Left ventricle myocardium inferior (tissue), 1 donor: Measurements from ENCODE around the gene ADCY7. TPM values are rescaled to one million over a fixed set of nuclear protein-coding genes. Genes with fewer than 3 reads are reported as not detected.

ENCODE experiments used
- DNase-seq: peaks from one replicate; pipeline ENCODE4 v3.0.0-alpha.2; 2020
- H3K27ac ChIP-seq: fragments of 200-600 bp; replicated peaks from 2 replicates; pipeline ENCODE4 v1.8.0; 2021
- H3K27me3 ChIP-seq: fragments of 200-600 bp; 2 replicates; pipeline ENCODE4 v1.8.0; 2021; ENCODE audit warnings: low read depth
- H3K36me3 ChIP-seq: fragments of 200-600 bp; 2 replicates; pipeline ENCODE4 v1.8.0; 2021
- H3K4me1 ChIP-seq: fragments of 200-600 bp; 2 replicates; pipeline ENCODE4 v1.8.0; 2021
- H3K4me3 ChIP-seq: fragments of 200-600 bp; 2 replicates; pipeline ENCODE4 v1.8.0; 2021; ENCODE audit warnings: mild to moderate bottlenecking, moderate library complexity
- H3K9me3 ChIP-seq: fragments of 200-600 bp; replicated peaks from 2 replicates; pipeline ENCODE4 v1.8.0; 2021
- intact Hi-C: fragments of 100-400 bp; cut with micrococcal nuclease; formaldehyde crosslinking; loops from one replicate; pipeline ENCODE4 v1.11.0; 2022
- total RNA-seq: library from RNA; stranded (reverse); fragmentation: NEBNext Ultra II Directional; extraction: Animal tissue kit (Norgen Biotek cat#: 25700); gene quantifications from one replicate; pipeline ENCODE4 v1.2.1, GENCODE V29; 2021
- TF ChIP-seq, protein P1 (sequence below): fragments of 200-600 bp; IDR thresholded peaks from 2 replicates; pipeline ENCODE4 v1.8.0; 2021; ENCODE audit warnings: antibody characterized with exemption, mild to moderate bottlenecking, borderline replicate concordance
- donor health status: DM: no; HTN: yes; CAD: no; lungs with severe emphysema.

The ADCY7 gene
- total RNA-seq, 1 donor from 2014 or later: 9.7 TPM

GRCh38 chr16:50318796-50319578 is 52.6 kb downstream of the ADCY7 start:
- peaks cover 4% of the 10 kb centered on the region for H3K4me1 ChIP-seq
- intact Hi-C loops: no loop called here

GRCh38 chr16:50320310-50320709 is 54.0 kb downstream of the ADCY7 start:
- H3K36me3 ChIP-seq: peaks cover 86% of the 10 kb centered on the region

More at GRCh38 chr16:50318796-50319578, 52.6 kb downstream of the ADCY7 start:
- H3K4me3 ChIP-seq: no peak overlapping the region
- no peak for DNase-seq
- H3K9me3 ChIP-seq: no peaks in the 10 kb centered on the region
- TF ChIP-seq, protein P1, sequence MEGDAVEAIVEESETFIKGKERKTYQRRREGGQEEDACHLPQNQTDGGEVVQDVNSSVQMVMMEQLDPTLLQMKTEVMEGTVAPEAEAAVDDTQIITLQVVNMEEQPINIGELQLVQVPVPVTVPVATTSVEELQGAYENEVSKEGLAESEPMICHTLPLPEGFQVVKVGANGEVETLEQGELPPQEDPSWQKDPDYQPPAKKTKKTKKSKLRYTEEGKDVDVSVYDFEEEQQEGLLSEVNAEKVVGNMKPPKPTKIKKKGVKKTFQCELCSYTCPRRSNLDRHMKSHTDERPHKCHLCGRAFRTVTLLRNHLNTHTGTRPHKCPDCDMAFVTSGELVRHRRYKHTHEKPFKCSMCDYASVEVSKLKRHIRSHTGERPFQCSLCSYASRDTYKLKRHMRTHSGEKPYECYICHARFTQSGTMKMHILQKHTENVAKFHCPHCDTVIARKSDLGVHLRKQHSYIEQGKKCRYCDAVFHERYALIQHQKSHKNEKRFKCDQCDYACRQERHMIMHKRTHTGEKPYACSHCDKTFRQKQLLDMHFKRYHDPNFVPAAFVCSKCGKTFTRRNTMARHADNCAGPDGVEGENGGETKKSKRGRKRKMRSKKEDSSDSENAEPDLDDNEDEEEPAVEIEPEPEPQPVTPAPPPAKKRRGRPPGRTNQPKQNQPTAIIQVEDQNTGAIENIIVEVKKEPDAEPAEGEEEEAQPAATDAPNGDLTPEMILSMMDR: no peak
- H3K27me3 ChIP-seq: no peaks in the 10 kb centered on the region
- peaks cover 84% of the 10 kb centered on the region for H3K36me3 ChIP-seq
- H3K27ac ChIP-seq: no peak overlapping the region

GRCh38 chr16:50322333-50322732 is 56.0 kb downstream of the ADCY7 start:
- Histone ChIP-seq H3K27me3 (no peaks in the 10 kb centered on the region), H3K4me1 (no peaks in the 10 kb centered on the region), H3K9me3 (no peaks in the 10 kb centered on the region), H3K36me3 (peaks cover 84% of the 10 kb centered on the region), H3K4me3 (no peak overlapping the region), H3K27ac (no peak overlapping the region)
- no peak for DNase-seq
- intact Hi-C loops: no loop called here
- TF ChIP-seq, protein P1: no peak

More at GRCh38 chr16:50320310-50320709, 54.0 kb downstream of the ADCY7 start:
- DNase-seq: no peak
- H3K4me3 ChIP-seq: no peak overlapping the region
- H3K4me1 ChIP-seq: no peaks in the 10 kb centered on the region
- intact Hi-C loops: no loop called here
- H3K27ac ChIP-seq: no peak overlapping the region
- TF ChIP-seq, protein P1: no peak
- no peaks in the 10 kb centered on the region for H3K9me3 ChIP-seq
- no peaks in the 10 kb centered on the region for H3K27me3 ChIP-seq

DNA sequence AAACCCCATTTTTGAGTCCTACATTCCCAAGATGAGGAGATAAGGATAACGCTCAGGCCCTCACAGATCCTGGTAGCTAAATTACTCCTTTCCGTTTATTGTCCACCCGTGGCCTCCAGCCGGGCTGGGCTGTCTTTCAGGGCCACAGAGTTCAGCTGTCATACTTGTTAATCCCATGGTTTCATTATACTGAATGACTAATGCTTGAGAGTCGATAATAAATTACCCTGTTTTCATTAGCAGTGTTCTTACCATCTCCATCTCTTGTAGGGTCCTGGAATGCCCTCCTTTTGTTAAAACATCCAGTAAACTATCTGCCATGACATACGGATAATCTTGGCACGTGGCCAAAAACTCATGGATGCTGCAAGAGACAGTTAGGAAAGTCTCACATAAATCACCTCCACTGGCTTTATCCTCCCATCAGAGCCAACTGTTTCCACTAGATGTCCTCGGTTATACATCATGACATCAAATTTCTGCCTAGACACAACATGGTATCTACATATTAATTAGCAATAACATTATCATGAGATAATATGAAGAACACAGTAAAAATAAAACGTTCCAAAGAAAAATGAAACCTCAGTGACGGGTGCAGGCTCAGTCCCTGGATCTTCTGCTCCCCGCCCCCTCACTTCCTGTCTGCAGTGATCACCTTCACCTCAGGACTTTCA is 57.1 kb downstream of the ADCY7 start:
- no peaks in the 10 kb centered on the region for H3K27me3 ChIP-seq

DNA sequence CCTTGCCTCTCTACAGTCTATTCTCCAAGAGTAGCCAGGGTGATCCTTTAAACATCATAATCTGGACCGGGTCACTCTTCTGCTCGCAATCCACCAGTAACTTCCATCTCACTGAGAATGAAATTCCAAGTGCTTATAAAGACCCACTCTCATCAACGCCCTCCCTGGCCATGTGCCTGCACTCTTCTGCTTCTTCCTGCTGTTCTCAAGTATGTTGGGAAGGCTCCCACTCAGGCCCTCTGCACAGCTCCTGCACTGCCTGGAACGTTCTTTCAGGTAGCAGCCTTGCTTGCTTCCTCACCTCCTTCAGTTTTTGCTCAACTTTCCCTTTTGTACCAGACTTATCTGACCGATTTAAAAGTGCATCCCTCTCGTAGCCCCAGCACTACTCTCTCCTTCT is 58.0 kb downstream of the ADCY7 start:
- Histone ChIP-seq H3K27ac (no peak overlapping the region), H3K36me3 (peaks cover 79% of the 10 kb centered on the region), H3K9me3 (no peaks in the 10 kb centered on the region), H3K4me1 (peaks cover 2% of the 10 kb centered on the region), H3K4me3 (no peak overlapping the region), H3K27me3 (no peaks in the 10 kb centered on the region)
- TF ChIP-seq, protein P1: no peak
- intact Hi-C loops: no loop called here
- DNase-seq: no peak

More for the DNA sequence above, 57.1 kb downstream of the ADCY7 start:
- no peak overlapping the region for H3K4me3 ChIP-seq
- H3K36me3 ChIP-seq: peaks cover 83% of the 10 kb centered on the region
- no peaks in the 10 kb centered on the region for H3K4me1 ChIP-seq
- no peaks in the 10 kb centered on the region for H3K9me3 ChIP-seq
- TF ChIP-seq, protein P1: no peak
- no peak for DNase-seq
- intact Hi-C loops: no loop called here
- no peak overlapping the region for H3K27ac ChIP-seq
